HL-60/S4 (cell line): Measurements from ENCODE around the gene GCLM.

Experiments
- in situ Hi-C: fragments of 300-500 bp; cut with MboI; formaldehyde crosslinking; loops from 2 replicates; pipeline ENCODE4 v1.14.3; 2022; ENCODE audit warnings: low sequenced_read_pairs

Gene GCLM

GRCh38 chr1:93847811-93848288 lies 61.4 kb downstream of the GCLM start:
- in situ Hi-C loops, result loop anchor here (25.0 kb wide), 2 partner anchors 411 to 536 kb away; partner anchors contain the start of gene FNBP1L

- in situ Hi-C loops, result loop anchor here (25.0 kb wide), 2 partner anchors 410 to 535 kb away; partner anchors contain the start of gene FNBP1L
Observed at GRCh38 chr1:93846992-93847810, 62.0 kb downstream of the GCLM start.

GRCh38 chr1:93846206-93846991 lies 62.8 kb downstream of the GCLM start:
- in situ Hi-C loops, result loop anchor here (25.0 kb wide), 2 partner anchors 409 to 534 kb away; partner anchors contain the start of gene FNBP1L

- in situ Hi-C loops, result loop anchor here (25.0 kb wide), 2 partner anchors 408 to 533 kb away; partner anchors contain the start of gene FNBP1L
Observed at GRCh38 chr1:93845538-93846205, 63.6 kb downstream of the GCLM start.

GRCh38 chr1:93844262-93845045 lies 64.8 kb downstream of the GCLM start:
- in situ Hi-C loops, result loop anchor here (25.0 kb wide), 2 partner anchors 407 to 532 kb away; partner anchors contain the start of gene FNBP1L

GRCh38 chr1:93842750-93843500 lies 66.3 kb downstream of the GCLM start:
- in situ Hi-C loops, result loop anchor here (25.0 kb wide), 2 partner anchors 406 to 531 kb away; partner anchors contain the start of gene FNBP1L

- in situ Hi-C loops, result loop anchor here (25.0 kb wide), 2 partner anchors 404 to 529 kb away; partner anchors contain the start of gene FNBP1L
Observed at GRCh38 chr1:93841771-93842170, 67.5 kb downstream of the GCLM start.

GRCh38 chr1:93840956-93841482 lies 68.2 kb downstream of the GCLM start:
- in situ Hi-C loops, result loop anchor here (25.0 kb wide), 2 partner anchors 404 to 529 kb away; partner anchors contain the start of gene FNBP1L

- in situ Hi-C loops, result loop anchor here (10.0 to 25.0 kb wide), 3 partner anchors 205 to 527 kb away; partner anchors contain the start of gene FNBP1L
Observed at GRCh38 chr1:93839753-93840152, 69.5 kb downstream of the GCLM start.

GRCh38 chr1:93839307-93839706 lies 69.9 kb downstream of the GCLM start:
- in situ Hi-C loops, result loop anchor here (10.0 to 25.0 kb wide), 3 partner anchors 205 to 527 kb away; partner anchors contain the start of gene FNBP1L

GRCh38 chr1:93837961-93838360 lies 71.3 kb downstream of the GCLM start:
- in situ Hi-C loops, result loop anchor here (10.0 to 25.0 kb wide), 3 partner anchors 203 to 526 kb away; partner anchors contain the start of gene FNBP1L
